A549 treated with Hydrocortisone at 1 μM for 4 hours (cell line): ENCODE measurements around the gene TTC8. TPM values are rescaled to one million over a fixed set of nuclear protein-coding genes. Genes with fewer than 3 reads are reported as not detected.

Source experiments
- total RNA-seq: library from RNA; stranded (reverse); fragments of 200-300 nt; extraction: Qiagen RNA extraction; gene quantifications from 5 replicates; pipeline ENCODE4 v1.2.3, GENCODE V29; 2022

Gene TTC8
- total RNA-seq: 34.7 to 42.2 TPM (median 40.8 TPM) in 5 replicates

GRCh38 chr14:88824314-88825077 is at the start of gene TTC8:
TSS of gene TTC8 (plus strand) at chr14:88824651. CDS start at chr14:88824708, 57 bp downstream.

DNA sequence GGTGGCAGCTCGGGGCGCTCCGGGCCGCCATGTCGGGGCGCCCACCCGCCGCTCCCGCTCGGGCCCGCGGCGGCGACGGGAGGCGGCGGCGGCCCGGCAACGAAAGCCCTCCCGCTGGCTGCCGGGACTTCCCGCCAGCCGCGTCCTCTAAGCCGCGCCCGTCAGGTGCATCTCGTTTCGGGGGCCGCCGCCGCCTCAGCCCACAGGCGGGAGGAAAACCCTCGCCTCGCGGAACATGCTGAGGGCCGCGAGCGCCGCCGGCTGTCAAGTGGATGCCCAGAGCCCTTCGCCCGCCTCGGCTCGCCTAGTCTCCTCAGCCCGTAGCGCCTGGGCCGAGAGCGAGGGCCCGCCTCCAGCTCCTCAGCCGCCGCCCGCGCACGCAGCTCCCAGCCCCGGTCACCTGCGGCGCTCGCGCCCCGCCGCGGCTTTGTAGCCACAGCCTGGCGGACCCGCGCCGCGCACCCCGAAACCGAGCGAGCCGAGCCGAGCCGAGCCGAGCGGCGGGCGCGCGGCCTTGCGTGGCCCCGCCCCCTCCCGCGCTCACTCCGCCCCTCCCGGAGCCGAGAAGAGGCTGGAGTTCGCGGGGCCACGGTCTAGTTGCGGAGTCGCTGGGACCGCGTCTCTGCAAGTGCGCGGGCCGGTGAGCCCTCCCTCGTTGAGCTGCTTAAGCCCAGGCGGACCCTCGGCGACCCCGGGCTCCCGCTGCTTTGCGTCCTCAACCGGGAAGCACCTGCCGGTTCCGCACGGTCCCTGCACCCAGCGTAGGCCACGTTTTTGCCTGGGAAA is 31.8 kb upstream of the TTC8 start, which contains the start of gene EML5:
TSS of gene EML5 (minus strand) at position 481 of the 786 bp plus-strand sequence. CDS start at position 31, 450 bp downstream.

Other genes starting within 250 kb of the TTC8 start
- 0.28 to 0.63 TPM (median 0.40 TPM) in 5 replicates for gene EML5, start 31.7 kb upstream of the TTC8 start, total RNA-seq